ENCODE measurements around the gene KCNK4. TPM values are rescaled to one million over a fixed set of nuclear protein-coding genes. Genes with fewer than 3 reads are reported as not detected.

Gene KCNK4
- polyA plus RNA-seq, 1 donor (not counting 4 experiments of a cell fraction or from before 2014, with no cell fraction given), result not detected

DNA sequence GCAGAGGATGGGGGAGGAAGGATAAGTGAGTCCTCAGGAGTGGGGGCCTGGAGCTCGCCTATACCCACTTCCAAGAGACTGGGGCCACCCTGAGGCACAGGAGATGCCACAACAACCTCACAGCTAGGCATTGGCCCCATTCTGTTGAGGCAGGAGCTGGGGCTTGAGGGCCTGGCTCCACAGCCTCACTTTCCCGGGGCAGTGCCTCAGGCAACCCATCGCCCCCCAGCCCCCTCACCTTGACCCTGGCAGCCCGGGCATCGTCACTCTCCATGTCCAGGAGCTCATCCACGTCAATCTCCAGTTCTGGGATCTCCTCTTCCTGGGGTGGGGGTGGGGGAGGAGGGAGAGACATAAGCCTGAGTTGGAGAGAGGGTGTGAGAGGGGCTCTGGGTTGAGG lies 46.1 kb upstream of the KCNK4 start:
- Histone ChIP-seq H3K27ac (ENCODE audit: control insufficient read depth, insufficient read depth, low read length) (peak overlapping the region; percentile 88), H3K4me2 (ENCODE audit: control insufficient read depth, extremely low read depth, insufficient read depth, low read depth, low read length) (peak overlapping the region; percentile 85), H3K79me2 (ENCODE audit: control insufficient read depth, insufficient read depth, low read length) (peaks cover 26% of the 10 kb centered on the region), H3K4me1 (ENCODE audit: control insufficient read depth, extremely low read depth, insufficient read depth, low read length) (peaks cover 36% of the 10 kb centered on the region), H3K36me3 (ENCODE audit: control insufficient read depth in 2 of 2, extremely low read depth in 1 of 2, insufficient read depth in 2 of 2, low read length in 2 of 2) (peaks cover 6 to 14% of the 10 kb centered on the region in 2 experiments), H2AFZ (ENCODE audit: control insufficient read depth, low read length) (no peak overlapping the region), H4K20me1 (ENCODE audit: control insufficient read depth, extremely low read depth, insufficient read depth, low read length) (no peaks in the 10 kb centered on the region), H3K27me3 (ENCODE audit: control insufficient read depth, extremely low read depth, insufficient read depth, low read length) (no peaks in the 10 kb centered on the region), H3K9me3 (ENCODE audit: control insufficient read depth, low read depth, low read length) (no peaks in the 10 kb centered on the region), H3K9me1 (ENCODE audit: control insufficient read depth, extremely low read depth, insufficient read depth, low read length) (no peaks in the 10 kb centered on the region), H3K4me3 (ENCODE audit: control insufficient read depth in 2 of 3, extremely low read depth in 1 of 3, insufficient read depth in 2 of 3, low read depth in 1 of 3, low read length in 3 of 3) (peak overlapping the region; percentile 73 to 88 (median 86)), H3K9ac (ENCODE audit: control insufficient read depth, extremely low read depth, insufficient read depth, low read length) (peak overlapping the region; percentile 95)
- FAIRE-seq (no peak), DNase-seq (ENCODE audit: low read depth, low spot score) (no peak)
- dilution Hi-C loops (cut with MboI; ENCODE audit: extremely low pct_ligation_motif_present, low sequenced_read_pairs), result no loop called here
- TF ChIP-seq, protein P1, sequence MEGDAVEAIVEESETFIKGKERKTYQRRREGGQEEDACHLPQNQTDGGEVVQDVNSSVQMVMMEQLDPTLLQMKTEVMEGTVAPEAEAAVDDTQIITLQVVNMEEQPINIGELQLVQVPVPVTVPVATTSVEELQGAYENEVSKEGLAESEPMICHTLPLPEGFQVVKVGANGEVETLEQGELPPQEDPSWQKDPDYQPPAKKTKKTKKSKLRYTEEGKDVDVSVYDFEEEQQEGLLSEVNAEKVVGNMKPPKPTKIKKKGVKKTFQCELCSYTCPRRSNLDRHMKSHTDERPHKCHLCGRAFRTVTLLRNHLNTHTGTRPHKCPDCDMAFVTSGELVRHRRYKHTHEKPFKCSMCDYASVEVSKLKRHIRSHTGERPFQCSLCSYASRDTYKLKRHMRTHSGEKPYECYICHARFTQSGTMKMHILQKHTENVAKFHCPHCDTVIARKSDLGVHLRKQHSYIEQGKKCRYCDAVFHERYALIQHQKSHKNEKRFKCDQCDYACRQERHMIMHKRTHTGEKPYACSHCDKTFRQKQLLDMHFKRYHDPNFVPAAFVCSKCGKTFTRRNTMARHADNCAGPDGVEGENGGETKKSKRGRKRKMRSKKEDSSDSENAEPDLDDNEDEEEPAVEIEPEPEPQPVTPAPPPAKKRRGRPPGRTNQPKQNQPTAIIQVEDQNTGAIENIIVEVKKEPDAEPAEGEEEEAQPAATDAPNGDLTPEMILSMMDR (optimal IDR thresholded peaks at IDR 0.05 in 1 of 3, IDR thresholded peaks at IDR 0.05 in 1 of 3, conservative IDR thresholded peaks at IDR 0.05 in 1 of 3; ENCODE audit: extremely low read depth in 1 of 3, insufficient read depth in 2 of 3, low read length in 3 of 3), result no peak
- TF ChIP-seq EZH2 (IDR thresholded peaks at IDR 0.05; ENCODE audit: low read length), result no peak

DNA sequence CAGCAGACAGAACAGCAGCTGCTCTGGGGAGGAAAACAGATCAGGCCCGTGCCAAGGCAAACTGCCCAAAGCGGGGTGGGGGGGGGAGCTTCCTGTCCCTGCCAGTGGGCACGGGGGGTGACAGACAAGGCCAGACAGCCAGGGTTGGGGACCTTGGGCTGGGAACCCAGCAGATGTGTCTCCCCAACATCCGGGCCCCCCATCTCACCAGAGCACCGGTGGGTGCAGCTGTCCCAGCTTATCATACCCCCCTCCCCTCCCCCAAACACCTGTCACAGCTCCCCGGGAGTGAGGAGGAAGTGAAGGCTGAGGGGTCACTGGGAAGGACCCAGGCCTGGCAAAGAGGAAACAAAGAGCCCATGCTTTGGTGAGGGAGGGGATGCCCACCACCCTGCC lies 45.7 kb upstream of the KCNK4 start:
- no peak overlapping the region for H2AFZ ChIP-seq (ENCODE audit: control insufficient read depth, low read length)
- dilution Hi-C loops (cut with MboI; ENCODE audit: extremely low pct_ligation_motif_present, low sequenced_read_pairs), result no loop called here
- H3K9ac ChIP-seq (ENCODE audit: control insufficient read depth, extremely low read depth, insufficient read depth, low read length), result peak overlapping the region; percentile 95
- H4K20me1 ChIP-seq (ENCODE audit: control insufficient read depth, extremely low read depth, insufficient read depth, low read length), result no peaks in the 10 kb centered on the region
- H3K9me3 ChIP-seq (ENCODE audit: control insufficient read depth, low read depth, low read length), result no peaks in the 10 kb centered on the region
- H3K27me3 ChIP-seq (ENCODE audit: control insufficient read depth, extremely low read depth, insufficient read depth, low read length), result no peaks in the 10 kb centered on the region
- H3K79me2 ChIP-seq (ENCODE audit: control insufficient read depth, insufficient read depth, low read length), result peaks cover 26% of the 10 kb centered on the region
- TF ChIP-seq EZH2 (IDR thresholded peaks at IDR 0.05; ENCODE audit: low read length), result no peak
- TF ChIP-seq, protein P1 (optimal IDR thresholded peaks at IDR 0.05 in 1 of 3, IDR thresholded peaks at IDR 0.05 in 1 of 3, conservative IDR thresholded peaks at IDR 0.05 in 1 of 3; ENCODE audit: extremely low read depth in 1 of 3, insufficient read depth in 2 of 3, low read length in 3 of 3), result no peak
- peak overlapping the region; percentile 85 for H3K4me2 ChIP-seq (ENCODE audit: control insufficient read depth, extremely low read depth, insufficient read depth, low read depth, low read length)
- peaks cover 6 to 14% of the 10 kb centered on the region in 2 experiments for H3K36me3 ChIP-seq (ENCODE audit: control insufficient read depth in 2 of 2, extremely low read depth in 1 of 2, insufficient read depth in 2 of 2, low read length in 2 of 2)
- H3K4me3 ChIP-seq (ENCODE audit: control insufficient read depth in 2 of 3, extremely low read depth in 1 of 3, insufficient read depth in 2 of 3, low read depth in 1 of 3, low read length in 3 of 3), result peak overlapping the region; percentile 73 to 88 (median 86)
- no peaks in the 10 kb centered on the region for H3K9me1 ChIP-seq (ENCODE audit: control insufficient read depth, extremely low read depth, insufficient read depth, low read length)
- H3K4me1 ChIP-seq (ENCODE audit: control insufficient read depth, extremely low read depth, insufficient read depth, low read length), result peaks cover 32% of the 10 kb centered on the region
- FAIRE-seq, result no peak
- no peak for DNase-seq (ENCODE audit: low read depth, low spot score)
- H3K27ac ChIP-seq (ENCODE audit: control insufficient read depth, insufficient read depth, low read length), result peak overlapping the region; percentile 88
